IPS-18c (cell line): Measurements from ENCODE around the gene MAPRE2.

Experiments
- H3K4me3 ChIP-seq: 2 replicates; pipeline ENCODE4 v1.7.0; 2013; ENCODE audit warnings: low read depth, mild to moderate bottlenecking, low read length, moderate library complexity; ENCODE audit not compliant: insufficient read depth
- H3K9me3 ChIP-seq: one replicate; pipeline ENCODE4 v1.6.1; 2013; ENCODE audit warnings: mild to moderate bottlenecking, low read length, moderate library complexity; ENCODE audit not compliant: control insufficient read depth, insufficient read depth

The MAPRE2 gene

GRCh38 chr18:35050705-35051195 lies 9.5 kb downstream of the MAPRE2 start:
- no peak overlapping the region for H3K4me3 ChIP-seq
- no peaks in the 10 kb centered on the region for H3K9me3 ChIP-seq

GRCh38 chr18:35051641-35052377 lies 10.6 kb downstream of the MAPRE2 start:
- Histone ChIP-seq H3K9me3 (no peaks in the 10 kb centered on the region), H3K4me3 (no peak overlapping the region)

- Histone ChIP-seq H3K9me3 (no peaks in the 10 kb centered on the region), H3K4me3 (no peak overlapping the region)
Observed at GRCh38 chr18:35054401-35054800, 13.2 kb downstream of the MAPRE2 start.

GRCh38 chr18:35055105-35055504 lies 13.9 kb downstream of the MAPRE2 start:
- no peak overlapping the region for H3K4me3 ChIP-seq
- no peaks in the 10 kb centered on the region for H3K9me3 ChIP-seq

GRCh38 chr18:35055726-35056125 lies 14.5 kb downstream of the MAPRE2 start:
- Histone ChIP-seq H3K9me3 (no peaks in the 10 kb centered on the region), H3K4me3 (no peak overlapping the region)

GRCh38 chr18:35059280-35059927 lies 18.2 kb downstream of the MAPRE2 start:
- Histone ChIP-seq H3K4me3 (no peak overlapping the region), H3K9me3 (no peaks in the 10 kb centered on the region)

GRCh38 chr18:35060122-35060815 lies 19.1 kb downstream of the MAPRE2 start:
- H3K9me3 ChIP-seq, result no peaks in the 10 kb centered on the region
- no peak overlapping the region; the same call in 1 of the 2 replicates for H3K4me3 ChIP-seq

GRCh38 chr18:35061336-35061735 lies 20.1 kb downstream of the MAPRE2 start:
- Histone ChIP-seq H3K4me3 (no peak overlapping the region), H3K9me3 (no peaks in the 10 kb centered on the region)

GRCh38 chr18:35061804-35062203 lies 20.6 kb downstream of the MAPRE2 start:
- Histone ChIP-seq H3K9me3 (no peaks in the 10 kb centered on the region), H3K4me3 (no peak overlapping the region)

GRCh38 chr18:35062408-35062807 lies 21.2 kb downstream of the MAPRE2 start:
- Histone ChIP-seq H3K4me3 (no peak overlapping the region), H3K9me3 (no peaks in the 10 kb centered on the region)

- no peak overlapping the region for H3K4me3 ChIP-seq
- no peaks in the 10 kb centered on the region for H3K9me3 ChIP-seq
Observed at GRCh38 chr18:35063875-35064690, 22.9 kb downstream of the MAPRE2 start.

GRCh38 chr18:35067454-35067853 lies 26.2 kb downstream of the MAPRE2 start:
- Histone ChIP-seq H3K9me3 (no peaks in the 10 kb centered on the region), H3K4me3 (no peak overlapping the region)

GRCh38 chr18:35071819-35072247 lies 30.6 kb downstream of the MAPRE2 start:
- H3K9me3 ChIP-seq, result no peaks in the 10 kb centered on the region

GRCh38 chr18:35072616-35073015 lies 31.4 kb downstream of the MAPRE2 start:
- Histone ChIP-seq H3K9me3 (no peaks in the 10 kb centered on the region), H3K4me3 (no peak overlapping the region)

More at GRCh38 chr18:35071819-35072247, 30.6 kb downstream of the MAPRE2 start:
- H3K4me3 ChIP-seq, result no peak overlapping the region

GRCh38 chr18:35073186-35074105 lies 32.2 kb downstream of the MAPRE2 start:
- H3K4me3 ChIP-seq, result no peak overlapping the region

GRCh38 chr18:35074581-35074980 lies 33.4 kb downstream of the MAPRE2 start:
- Histone ChIP-seq H3K4me3 (no peak overlapping the region), H3K9me3 (no peaks in the 10 kb centered on the region)

More at GRCh38 chr18:35073186-35074105, 32.2 kb downstream of the MAPRE2 start:
- H3K9me3 ChIP-seq, result no peaks in the 10 kb centered on the region
